Gastrocnemius medialis (tissue), 4 donors: ENCODE measurements around the gene PLPP3.

Experiments used
- CTCF ChIP-seq, 5 experiments: fragments of 450-650 bp in 3 of 5; fragments of 200-600 bp in 2 of 5; sonication (generic) in 2 of 5; IDR thresholded peaks in 4 of 5; conservative IDR thresholded peaks in 1 of 5; 1 replicate in 4 of 5; 2 replicates in 1 of 5; pipeline ENCODE4 v1.5.1; 2016 to 2019; ENCODE audit warnings: antibody characterized with exemption in 5 of 5, mild to moderate bottlenecking in 3 of 5, moderate library complexity in 3 of 5
- POLR2A ChIP-seq, 2 donors: fragments of 450-650 bp; IDR thresholded peaks; one replicate each; pipeline ENCODE4 v1.6.1; 2017; ENCODE audit warnings: antibody characterized with exemption in 2 of 2, mild to moderate bottlenecking in 2 of 2, moderate library complexity in 2 of 2

- no peak for TF ChIP-seq CTCF (IDR thresholded peaks at IDR 0.05 in 4 of 5, conservative IDR thresholded peaks at IDR 0.05 in 1 of 5)
- no peak for TF ChIP-seq POLR2A (IDR thresholded peaks at IDR 0.05)
These were observed 37.8 kb upstream of the PLPP3 start for GRCh38 chr1:56617141-56617540.
